ENCODE measurements around the gene TICAM1. TPM values are rescaled to one million over a fixed set of nuclear protein-coding genes. Genes with fewer than 3 reads are reported as not detected.
A peak's percentile ranks its signal among the peaks of the same experiment; 100 is the strongest.

TICAM1 gene
- total and polyA plus RNA-seq, 2 of the 13 experiments (the other 11 are each of a cell fraction or from before 2014, with no cell fraction given): 0.33 to 0.95 TPM

- 0 out of 2 replicates have a peak, but pooled peaks have one; percentile 22 for TF ChIP-seq MTERF4 (CRISPR knock-in tag; IDR thresholded peaks at IDR 0.05)
- TF ChIP-seq, protein P1, sequence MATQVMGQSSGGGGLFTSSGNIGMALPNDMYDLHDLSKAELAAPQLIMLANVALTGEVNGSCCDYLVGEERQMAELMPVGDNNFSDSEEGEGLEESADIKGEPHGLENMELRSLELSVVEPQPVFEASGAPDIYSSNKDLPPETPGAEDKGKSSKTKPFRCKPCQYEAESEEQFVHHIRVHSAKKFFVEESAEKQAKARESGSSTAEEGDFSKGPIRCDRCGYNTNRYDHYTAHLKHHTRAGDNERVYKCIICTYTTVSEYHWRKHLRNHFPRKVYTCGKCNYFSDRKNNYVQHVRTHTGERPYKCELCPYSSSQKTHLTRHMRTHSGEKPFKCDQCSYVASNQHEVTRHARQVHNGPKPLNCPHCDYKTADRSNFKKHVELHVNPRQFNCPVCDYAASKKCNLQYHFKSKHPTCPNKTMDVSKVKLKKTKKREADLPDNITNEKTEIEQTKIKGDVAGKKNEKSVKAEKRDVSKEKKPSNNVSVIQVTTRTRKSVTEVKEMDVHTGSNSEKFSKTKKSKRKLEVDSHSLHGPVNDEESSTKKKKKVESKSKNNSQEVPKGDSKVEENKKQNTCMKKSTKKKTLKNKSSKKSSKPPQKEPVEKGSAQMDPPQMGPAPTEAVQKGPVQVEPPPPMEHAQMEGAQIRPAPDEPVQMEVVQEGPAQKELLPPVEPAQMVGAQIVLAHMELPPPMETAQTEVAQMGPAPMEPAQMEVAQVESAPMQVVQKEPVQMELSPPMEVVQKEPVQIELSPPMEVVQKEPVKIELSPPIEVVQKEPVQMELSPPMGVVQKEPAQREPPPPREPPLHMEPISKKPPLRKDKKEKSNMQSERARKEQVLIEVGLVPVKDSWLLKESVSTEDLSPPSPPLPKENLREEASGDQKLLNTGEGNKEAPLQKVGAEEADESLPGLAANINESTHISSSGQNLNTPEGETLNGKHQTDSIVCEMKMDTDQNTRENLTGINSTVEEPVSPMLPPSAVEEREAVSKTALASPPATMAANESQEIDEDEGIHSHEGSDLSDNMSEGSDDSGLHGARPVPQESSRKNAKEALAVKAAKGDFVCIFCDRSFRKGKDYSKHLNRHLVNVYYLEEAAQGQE (IDR thresholded peaks at IDR 0.05; ENCODE audit: borderline replicate concordance in 1 of 2, low read depth in 1 of 2, low read length in 2 of 2): no peak
- no peak for TF ChIP-seq TIGD3 (CRISPR knock-in tag; IDR thresholded peaks at IDR 0.05; ENCODE audit: borderline replicate concordance)
- no peak for TF ChIP-seq ZNF598 (CRISPR knock-in tag; IDR thresholded peaks at IDR 0.05; ENCODE audit: borderline replicate concordance)
- no peak for TF ChIP-seq ZNF576 (CRISPR knock-in tag; IDR thresholded peaks at IDR 0.05)
- no peak for TF ChIP-seq RFX3 (CRISPR knock-in tag; IDR thresholded peaks at IDR 0.05)
- no peak for TF ChIP-seq ZNF879 (CRISPR knock-in tag; IDR thresholded peaks at IDR 0.05)
- no peak for TF ChIP-seq KLF13 (CRISPR knock-in tag; IDR thresholded peaks at IDR 0.05)
- no peak for TF ChIP-seq NR1H2 (CRISPR knock-in tag; IDR thresholded peaks at IDR 0.05; ENCODE audit: borderline replicate concordance, low read depth)
- TF ChIP-seq ETV5 (CRISPR knock-in tag; IDR thresholded peaks at IDR 0.05; ENCODE audit: borderline replicate concordance): no peak
- TF ChIP-seq, protein P2, sequence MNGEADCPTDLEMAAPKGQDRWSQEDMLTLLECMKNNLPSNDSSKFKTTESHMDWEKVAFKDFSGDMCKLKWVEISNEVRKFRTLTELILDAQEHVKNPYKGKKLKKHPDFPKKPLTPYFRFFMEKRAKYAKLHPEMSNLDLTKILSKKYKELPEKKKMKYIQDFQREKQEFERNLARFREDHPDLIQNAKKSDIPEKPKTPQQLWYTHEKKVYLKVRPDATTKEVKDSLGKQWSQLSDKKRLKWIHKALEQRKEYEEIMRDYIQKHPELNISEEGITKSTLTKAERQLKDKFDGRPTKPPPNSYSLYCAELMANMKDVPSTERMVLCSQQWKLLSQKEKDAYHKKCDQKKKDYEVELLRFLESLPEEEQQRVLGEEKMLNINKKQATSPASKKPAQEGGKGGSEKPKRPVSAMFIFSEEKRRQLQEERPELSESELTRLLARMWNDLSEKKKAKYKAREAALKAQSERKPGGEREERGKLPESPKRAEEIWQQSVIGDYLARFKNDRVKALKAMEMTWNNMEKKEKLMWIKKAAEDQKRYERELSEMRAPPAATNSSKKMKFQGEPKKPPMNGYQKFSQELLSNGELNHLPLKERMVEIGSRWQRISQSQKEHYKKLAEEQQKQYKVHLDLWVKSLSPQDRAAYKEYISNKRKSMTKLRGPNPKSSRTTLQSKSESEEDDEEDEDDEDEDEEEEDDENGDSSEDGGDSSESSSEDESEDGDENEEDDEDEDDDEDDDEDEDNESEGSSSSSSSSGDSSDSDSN (CRISPR knock-in tag; IDR thresholded peaks at IDR 0.05): no peak
- no peak for TF ChIP-seq STAT5B (CRISPR knock-in tag; IDR thresholded peaks at IDR 0.05)
- no peak for TF ChIP-seq CHCHD3 (CRISPR knock-in tag; IDR thresholded peaks at IDR 0.05)
- no peak for TF ChIP-seq RFX5 (IDR thresholded peaks at IDR 0.05; ENCODE audit: low read depth, low read length)
- TF ChIP-seq SRSF4 (IDR thresholded peaks at IDR 0.05; ENCODE audit: low read depth, low read length, poor library complexity, severe bottlenecking): no peak
- no peak; the same call in 1 of the 2 replicates for TF ChIP-seq MEIS2 (CRISPR knock-in tag; IDR thresholded peaks at IDR 0.05)
- 0 out of 2 replicates have a peak, but pooled peaks have one; percentile 26 for TF ChIP-seq KMT2B (CRISPR knock-in tag; IDR thresholded peaks at IDR 0.05)
- TF ChIP-seq ZNF556 (CRISPR knock-in tag; IDR thresholded peaks at IDR 0.05; ENCODE audit: borderline replicate concordance): no peak
- no peak for TF ChIP-seq ZNF205 (CRISPR knock-in tag; IDR thresholded peaks at IDR 0.05)
- TF ChIP-seq NFE2L1 (CRISPR knock-in tag; IDR thresholded peaks at IDR 0.05; ENCODE audit: borderline replicate concordance): no peak
Measured at GRCh38 chr19:4803736-4804695, 27.5 kb downstream of the TICAM1 start (continued).

Measured in HepG2 (cell line).